Ecto neural progenitor cell (in vitro differentiated cells): ENCODE results near the gene ATG5.
"Not testable (repeated sequence)": the region's sequence is repeated elsewhere in the genome, so short reads cannot be mapped to it uniquely, and the experiment has no call there.

ENCODE experiments used
- DNase-seq: peaks from one replicate; pipeline ENCODE4 v3.0.0-alpha.2; 2018; ENCODE audit warnings: low spot score

ATG5 gene

DNA sequence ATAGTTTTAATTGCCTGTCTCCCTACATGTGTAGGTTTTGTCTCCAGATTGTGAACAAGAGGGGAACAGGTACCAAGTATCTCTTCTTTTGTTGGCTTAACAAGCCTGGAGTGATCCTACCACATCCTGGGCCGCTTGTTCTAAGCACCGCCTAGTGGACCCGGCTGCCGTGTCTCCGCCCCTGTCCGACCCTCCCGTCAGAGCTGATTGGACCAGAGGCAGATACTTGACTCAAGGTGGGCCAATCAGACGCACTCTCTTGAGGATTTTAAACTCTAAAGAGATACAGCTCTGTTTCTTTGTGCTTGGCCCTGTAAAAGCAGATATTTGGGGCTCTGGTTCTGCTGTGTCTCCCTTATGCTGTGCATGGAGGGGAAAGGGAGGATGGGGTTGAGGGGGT, 171.2 kb downstream of the ATG5 start:
- no peak for DNase-seq

DNA sequence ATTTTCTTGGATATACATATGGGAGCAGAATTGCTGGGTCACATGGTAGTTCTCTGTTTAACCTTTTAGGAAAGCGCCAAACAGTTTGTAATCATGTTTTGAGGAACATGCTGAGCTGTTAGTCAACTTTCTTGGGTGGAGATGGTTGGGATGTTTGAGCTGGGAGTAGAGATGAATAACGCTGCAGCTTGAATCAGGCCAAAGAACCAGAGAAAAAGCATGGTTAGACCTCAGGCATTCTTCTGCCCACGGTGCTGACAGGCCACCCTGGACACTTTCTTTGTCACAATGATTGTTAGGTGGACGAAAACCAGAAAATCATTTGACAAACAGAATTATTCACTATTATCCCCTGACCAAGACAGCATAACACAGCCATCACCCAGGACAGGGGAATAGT, 172.6 kb downstream of the ATG5 start:
- no peak for DNase-seq

DNA sequence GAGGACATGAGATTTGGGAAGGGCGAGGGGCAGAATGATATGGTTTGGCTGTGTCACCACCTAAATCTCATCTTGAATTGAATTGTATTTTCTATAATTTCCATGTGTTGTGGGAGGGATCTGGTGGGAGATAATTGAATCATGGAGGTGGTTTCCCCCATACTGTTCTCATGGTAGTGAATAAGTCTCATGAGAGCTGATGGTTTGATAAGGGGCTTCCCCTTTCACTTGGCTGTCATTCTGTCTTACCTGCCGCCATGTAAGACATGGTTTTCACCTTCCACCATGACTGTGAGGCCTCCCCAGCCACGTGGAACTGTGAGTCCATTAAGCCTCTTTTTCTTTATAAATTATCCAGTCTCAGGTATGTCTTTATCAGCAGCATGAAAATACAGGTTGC, 173.1 kb downstream of the ATG5 start:
- not testable (repeated sequence) for DNase-seq

DNA sequence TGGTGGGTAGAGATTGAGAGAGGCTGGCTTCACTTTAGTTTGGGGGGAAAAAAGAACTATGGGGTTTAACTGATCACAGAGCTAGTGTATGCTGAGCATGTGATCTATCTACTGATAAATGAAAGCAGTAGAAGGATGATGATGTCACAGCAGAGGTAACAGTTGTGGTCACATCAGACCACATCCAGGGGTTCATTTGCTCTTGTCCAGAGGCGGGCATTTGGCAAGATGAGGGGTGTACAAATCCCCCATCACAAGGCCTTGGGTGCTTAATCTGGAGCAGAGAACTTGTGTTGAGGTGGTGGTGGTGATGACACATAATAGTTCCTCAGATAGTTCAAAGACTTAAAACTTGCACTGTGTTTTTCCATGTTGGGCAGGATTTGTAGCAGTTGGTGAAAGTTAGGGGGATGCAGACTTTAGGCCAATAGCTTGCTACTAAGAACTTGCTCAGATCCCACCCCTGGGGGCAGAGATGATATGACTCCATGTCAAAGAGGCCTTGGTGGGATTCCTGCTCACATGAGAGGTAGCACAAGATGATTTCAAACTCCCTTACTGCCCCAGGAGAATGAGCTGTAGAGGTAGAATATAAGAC, 176.0 kb downstream of the ATG5 start:
- DNase-seq = no peak

DNA sequence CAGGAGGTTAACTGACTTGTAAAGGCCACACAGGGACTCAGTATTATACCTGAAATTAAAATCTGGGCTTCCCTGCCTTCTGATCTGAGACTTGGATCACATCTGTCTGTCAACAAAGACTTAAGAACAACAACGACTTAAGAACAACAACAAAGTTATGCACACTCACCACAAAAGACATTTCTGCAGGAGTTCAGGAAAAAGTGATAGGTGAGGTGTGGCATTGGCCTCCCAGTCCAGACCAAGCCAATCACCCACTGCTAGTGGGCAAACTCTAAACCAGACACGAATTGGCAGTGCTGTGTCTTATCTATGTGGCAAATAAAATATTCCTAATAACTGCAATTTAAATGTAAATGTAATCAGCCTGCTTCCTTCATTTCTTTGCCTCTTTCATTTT, 178.1 kb downstream of the ATG5 start:
- DNase-seq = no peak

DNA sequence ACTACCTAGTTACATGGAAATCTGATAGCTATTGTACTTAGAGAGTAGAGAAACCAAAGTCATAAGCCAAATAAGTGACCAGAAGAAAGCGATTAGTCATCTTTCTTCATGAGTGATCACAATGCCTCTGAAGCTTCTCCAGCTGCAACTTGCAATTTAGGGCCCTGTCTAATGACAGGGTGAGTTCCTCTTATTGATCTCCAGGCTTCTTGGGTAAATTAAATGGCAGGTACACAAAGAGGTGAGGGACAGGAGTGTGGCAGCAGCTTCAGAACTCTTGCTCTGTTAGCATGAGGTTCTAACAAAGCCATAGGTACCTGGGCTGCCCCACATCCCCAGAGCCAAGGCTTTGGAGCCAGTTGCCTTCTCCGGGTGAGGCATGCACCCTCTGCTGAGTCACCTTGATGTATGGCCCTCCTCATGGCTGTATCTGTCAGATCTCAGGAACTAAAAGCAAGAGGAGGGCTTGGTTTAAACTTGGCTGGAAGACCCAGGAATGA, 178.7 kb downstream of the ATG5 start:
- DNase-seq = no peak

DNA sequence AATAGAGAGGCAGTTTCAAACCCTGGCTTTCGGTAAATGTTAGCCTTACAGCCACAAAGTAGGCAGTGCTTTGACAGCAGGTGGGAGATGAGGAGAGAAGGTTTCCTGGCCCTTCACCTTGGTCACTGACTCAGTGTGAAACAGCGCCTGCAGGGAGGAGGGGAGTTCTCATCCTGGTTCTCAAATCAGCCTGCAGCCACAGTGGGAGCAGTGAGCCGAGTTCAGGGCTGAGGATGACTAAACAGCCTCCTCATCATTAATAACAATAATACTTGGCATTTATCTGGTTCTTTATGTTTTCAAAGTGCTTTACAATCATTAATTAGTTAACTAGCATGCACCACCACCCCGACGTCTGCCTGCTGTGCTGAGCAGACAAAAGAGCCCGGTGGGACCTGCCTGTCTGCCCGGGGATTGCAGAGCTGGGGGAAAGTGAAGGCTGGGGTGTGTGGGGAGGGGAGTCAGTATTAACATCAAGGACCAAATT, 179.8 kb downstream of the ATG5 start:
- DNase-seq = no peak

DNA sequence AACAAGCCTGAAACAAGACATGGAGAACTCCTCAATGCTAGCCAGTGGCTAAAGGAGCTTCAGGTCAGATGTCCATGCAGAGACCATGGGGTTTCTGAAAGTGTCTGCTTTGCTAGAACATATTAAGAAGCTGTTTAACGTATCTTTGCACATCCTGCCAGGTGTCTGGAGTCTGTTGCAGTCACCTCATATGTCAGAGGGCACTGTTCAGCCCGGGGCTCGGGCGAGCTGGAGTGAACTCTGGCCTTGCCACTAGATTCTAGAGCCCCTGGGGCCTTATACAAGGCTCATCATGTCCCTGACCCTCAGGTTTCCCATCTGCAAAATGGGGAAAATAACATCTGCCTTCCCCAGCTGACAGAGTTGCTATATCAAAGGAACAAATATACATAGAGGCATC, 180.4 kb downstream of the ATG5 start:
- no peak for DNase-seq

DNA sequence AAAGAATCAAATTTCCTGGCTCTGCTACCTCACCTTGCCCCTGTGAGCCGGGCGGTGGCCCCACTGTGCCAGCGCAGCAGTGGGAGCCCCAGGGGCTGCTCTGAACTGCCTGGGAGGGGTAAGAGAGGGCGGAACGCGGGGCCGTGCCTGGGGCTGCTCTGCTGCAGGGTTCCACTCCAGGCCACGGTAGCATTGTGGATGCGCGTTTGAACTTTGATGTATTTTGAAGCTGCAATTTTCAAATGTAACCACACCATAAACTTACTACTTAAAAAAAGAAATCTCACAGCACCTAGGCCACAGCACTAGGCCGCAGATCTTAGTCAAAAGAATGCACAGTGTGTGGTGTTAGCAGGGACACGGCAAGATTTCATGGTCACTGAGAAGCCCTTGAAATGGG, 181.9 kb downstream of the ATG5 start:
- DNase-seq = no peak

DNA sequence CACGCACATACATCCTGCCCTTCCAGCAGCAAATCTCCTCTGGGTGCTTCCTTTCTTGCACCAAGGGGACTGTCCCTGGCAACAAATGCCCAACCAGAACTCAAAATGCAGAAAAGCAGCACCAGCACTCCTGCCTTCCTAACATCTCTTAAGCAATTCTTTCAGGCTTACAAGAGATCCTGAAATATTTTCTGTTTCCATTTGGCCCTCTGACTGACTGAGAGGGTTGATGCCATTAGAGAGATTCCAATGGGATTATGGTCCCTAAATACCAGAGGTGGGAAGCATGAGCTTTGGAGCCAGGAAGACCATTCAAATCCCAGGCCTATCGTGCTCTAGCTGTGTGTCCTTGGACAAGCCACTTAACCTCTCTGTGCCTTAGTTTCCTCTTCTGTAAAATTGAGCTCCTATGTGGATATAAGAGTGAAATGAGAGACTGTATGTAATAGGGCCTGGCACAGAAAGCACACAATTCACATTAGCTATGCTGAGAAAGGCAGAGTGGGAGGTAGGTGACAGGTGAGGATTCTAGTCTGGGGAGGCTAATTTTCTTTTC, 182.6 kb downstream of the ATG5 start:
- DNase-seq = no peak

DNA sequence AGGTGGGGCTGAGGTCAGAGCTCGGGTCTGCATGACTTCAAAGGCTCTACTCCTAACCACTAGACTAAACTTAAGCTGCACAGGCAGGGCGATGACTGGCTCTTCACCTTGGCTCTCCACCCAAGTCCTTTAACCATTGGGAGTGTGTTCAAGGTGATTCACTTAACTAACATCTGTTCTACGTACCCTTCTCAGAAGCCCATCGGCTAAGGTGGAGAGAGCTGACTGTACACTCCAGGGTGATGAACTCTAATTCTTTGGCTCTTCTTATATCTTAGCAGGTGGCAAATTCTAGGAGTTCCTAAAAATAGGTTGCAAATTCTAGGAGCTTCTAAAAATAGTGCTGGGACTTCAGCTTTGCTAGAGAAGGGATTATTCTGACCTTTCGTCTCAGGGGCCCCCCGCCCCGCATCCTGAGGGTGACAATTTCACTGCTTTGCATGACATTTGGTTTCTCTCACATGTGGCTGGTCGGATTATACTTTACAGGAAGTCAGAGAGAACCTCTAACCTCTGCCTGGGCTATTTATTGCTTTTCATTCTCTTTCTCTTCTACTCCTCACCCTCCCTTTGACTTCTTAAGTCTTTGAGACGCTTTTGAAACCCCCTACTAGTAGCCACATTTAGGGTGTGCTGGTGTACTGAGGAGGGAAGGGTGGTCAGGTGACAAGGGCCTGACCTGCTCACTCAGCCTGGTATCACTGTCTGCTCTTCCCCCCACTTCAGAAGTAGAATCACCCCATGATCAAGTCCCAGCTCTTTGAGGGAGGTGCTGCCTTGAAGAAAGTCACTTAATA, 183.9 kb downstream of the ATG5 start:
- DNase-seq = no peak

DNA sequence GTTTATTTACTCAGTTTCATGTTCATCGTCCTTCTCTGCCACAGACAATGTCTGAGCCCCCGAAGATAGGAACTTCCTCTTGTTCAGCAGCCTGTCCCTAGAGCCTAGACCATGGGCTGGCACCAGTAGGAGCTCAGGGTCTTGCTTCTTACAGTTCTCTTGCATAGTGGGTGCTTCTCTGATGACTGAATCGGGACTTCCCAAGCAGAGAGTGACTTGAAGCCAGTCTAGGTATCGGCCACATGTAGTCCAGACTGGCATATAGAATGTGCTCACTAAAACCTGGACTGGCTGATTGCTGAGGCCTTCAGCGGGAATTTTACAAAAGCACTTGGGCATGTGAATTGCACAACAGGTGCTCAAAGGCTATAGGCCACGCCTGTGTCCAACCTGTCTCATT, 187.4 kb downstream of the ATG5 start:
- no peak for DNase-seq

DNA sequence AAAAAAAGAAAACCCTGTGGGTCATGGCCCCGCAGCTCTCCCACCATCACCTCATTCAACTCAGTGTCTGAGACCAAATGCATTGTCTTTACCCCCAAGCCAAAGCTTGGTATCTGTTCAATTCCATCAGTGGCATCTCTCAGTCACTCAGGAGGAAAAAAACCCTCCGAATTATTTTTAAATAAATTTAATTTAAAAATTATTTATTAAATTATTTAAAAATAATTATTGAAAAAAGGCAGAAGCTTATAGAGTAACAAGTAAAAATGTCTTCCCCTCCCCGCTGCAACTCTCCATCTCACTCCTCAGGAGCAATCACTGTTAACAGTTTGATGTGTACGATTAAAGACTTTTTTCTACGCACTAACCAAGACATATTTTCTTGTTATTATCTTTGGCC, 188.7 kb downstream of the ATG5 start:
- no peak for DNase-seq

DNA sequence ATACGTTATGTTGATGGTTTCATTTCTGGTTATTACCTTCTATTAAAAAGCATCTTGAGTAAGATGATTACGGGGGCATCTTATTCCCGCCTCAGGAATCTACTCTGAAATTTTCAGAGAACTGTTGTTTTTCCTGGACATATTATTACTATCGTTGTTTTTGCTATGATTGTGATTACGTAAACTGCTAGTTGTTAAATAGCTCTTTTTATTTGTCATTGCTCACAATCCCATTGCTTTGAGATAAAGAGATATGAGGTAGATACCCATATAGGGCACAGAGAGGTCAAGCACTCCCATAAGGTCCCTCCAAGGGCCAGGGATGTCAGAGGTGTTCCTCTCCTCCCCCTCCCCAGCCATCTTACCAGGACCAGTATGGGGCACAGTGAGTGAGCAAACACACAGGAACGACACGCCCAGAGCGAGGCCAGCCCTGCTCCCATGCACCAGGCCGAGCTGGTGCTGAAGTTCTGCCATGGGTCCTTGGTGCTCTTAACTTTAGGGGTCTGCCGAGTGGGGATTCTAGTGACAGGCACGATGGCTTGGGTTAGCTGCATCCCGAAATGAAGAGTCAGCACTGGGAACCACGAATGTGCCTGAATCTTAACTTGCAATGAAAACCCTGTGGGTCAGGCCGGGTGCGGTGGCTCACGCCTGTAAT, 189.5 kb downstream of the ATG5 start:
- DNase-seq = no peak

DNA sequence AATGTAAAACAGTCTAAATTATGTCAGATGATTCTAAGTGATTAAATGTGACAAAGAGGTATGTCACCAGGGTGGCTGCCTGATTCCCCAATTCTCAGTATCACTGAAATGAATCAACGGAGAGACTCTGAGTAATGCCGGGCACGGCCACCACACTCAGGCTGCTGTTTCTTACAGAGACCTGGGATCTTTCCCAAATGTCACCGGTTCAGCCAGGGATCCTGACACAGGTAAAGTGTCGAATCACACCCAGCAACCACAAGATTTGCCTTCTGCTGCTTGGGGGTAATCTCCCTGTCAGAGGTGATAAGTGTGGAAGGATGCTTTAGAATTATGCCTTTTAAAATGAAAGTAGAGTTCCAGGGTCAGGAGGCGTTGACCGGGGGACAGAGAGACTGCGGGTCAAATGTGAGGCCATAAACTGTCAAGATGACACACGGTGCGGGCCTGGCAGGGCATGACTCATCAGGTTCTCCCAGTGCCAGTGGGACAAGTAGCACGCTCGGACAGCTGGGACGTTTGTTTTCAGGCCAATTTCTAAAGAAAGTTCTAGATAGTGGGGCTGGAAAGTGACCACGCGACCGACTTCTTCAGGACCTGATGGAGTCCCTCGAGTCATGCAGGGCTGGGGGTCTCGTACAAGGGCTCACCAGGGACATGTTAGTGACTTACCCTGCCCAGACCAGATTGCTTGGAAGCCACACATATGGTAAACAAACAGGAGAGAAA, 190.5 kb downstream of the ATG5 start:
- no peak for DNase-seq
